ENCODE results near the gene NUSAP1. TPM values are rescaled to one million over a fixed set of nuclear protein-coding genes. Genes with fewer than 3 reads are reported as not detected.

The NUSAP1 gene
- total RNA-seq, 1 donor from 2014 or later: 16.9 TPM

- peak overlapping the region; percentile 89 for H3K27ac Mint-ChIP-seq (ENCODE audit: unreplicated experiment)
- H3K4me3 Mint-ChIP-seq (ENCODE audit: unreplicated experiment): peak overlapping the region; percentile 100
- peaks cover 6% of the 10 kb centered on the region for H3K27me3 Mint-ChIP-seq (ENCODE audit: unreplicated experiment)
- DNase-seq (ENCODE audit: low spot score): no peak
- no peak for TF ChIP-seq CTCF (IDR thresholded peaks at IDR 0.05; ENCODE audit: unreplicated experiment)
- peaks cover 26% of the 10 kb centered on the region for H3K36me3 Mint-ChIP-seq (ENCODE audit: low read depth, unreplicated experiment)
- H3K4me1 Mint-ChIP-seq (ENCODE audit: unreplicated experiment): peaks cover 26% of the 10 kb centered on the region
- no peaks in the 10 kb centered on the region for H3K9me3 Mint-ChIP-seq (ENCODE audit: unreplicated experiment)
Observed at GRCh38 chr15:41285285-41285684, 47.4 kb upstream of the NUSAP1 start.

- no peak overlapping the region for H3K4me3 Mint-ChIP-seq (ENCODE audit: unreplicated experiment)
- peaks cover 26% of the 10 kb centered on the region for H3K4me1 Mint-ChIP-seq (ENCODE audit: unreplicated experiment)
- peaks cover 26% of the 10 kb centered on the region for H3K36me3 Mint-ChIP-seq (ENCODE audit: low read depth, unreplicated experiment)
- TF ChIP-seq CTCF (IDR thresholded peaks at IDR 0.05; ENCODE audit: unreplicated experiment): no peak
- H3K27me3 Mint-ChIP-seq (ENCODE audit: unreplicated experiment): peaks cover 6% of the 10 kb centered on the region
- DNase-seq (ENCODE audit: low spot score): no peak
- no peak overlapping the region for H3K27ac Mint-ChIP-seq (ENCODE audit: unreplicated experiment)
- no peaks in the 10 kb centered on the region for H3K9me3 Mint-ChIP-seq (ENCODE audit: unreplicated experiment)
Observed at GRCh38 chr15:41286665-41287333, 45.9 kb upstream of the NUSAP1 start.

- DNase-seq (ENCODE audit: low spot score): no peak
- Mint-ChIP-seq H3K36me3 (ENCODE audit: low read depth, unreplicated experiment) (peaks cover 21% of the 10 kb centered on the region), H3K4me1 (ENCODE audit: unreplicated experiment) (peaks cover 15% of the 10 kb centered on the region), H3K9me3 (ENCODE audit: unreplicated experiment) (no peaks in the 10 kb centered on the region), H3K27ac (ENCODE audit: unreplicated experiment) (peak overlapping the region; percentile 38), H3K27me3 (ENCODE audit: unreplicated experiment) (peaks cover 2% of the 10 kb centered on the region), H3K4me3 (ENCODE audit: unreplicated experiment) (no peak overlapping the region)
- no peak for TF ChIP-seq CTCF (IDR thresholded peaks at IDR 0.05; ENCODE audit: unreplicated experiment)
Observed at GRCh38 chr15:41288464-41288863, 44.2 kb upstream of the NUSAP1 start.

GRCh38 chr15:41289953-41290352, 42.7 kb upstream of the NUSAP1 start:
- no peak for DNase-seq (ENCODE audit: low spot score)
- Mint-ChIP-seq H3K9me3 (ENCODE audit: unreplicated experiment) (no peaks in the 10 kb centered on the region), H3K27ac (ENCODE audit: unreplicated experiment) (no peak overlapping the region), H3K4me3 (ENCODE audit: unreplicated experiment) (no peak overlapping the region), H3K27me3 (ENCODE audit: unreplicated experiment) (no peaks in the 10 kb centered on the region), H3K36me3 (ENCODE audit: low read depth, unreplicated experiment) (peaks cover 18% of the 10 kb centered on the region), H3K4me1 (ENCODE audit: unreplicated experiment) (peaks cover 6% of the 10 kb centered on the region)
- TF ChIP-seq CTCF (IDR thresholded peaks at IDR 0.05; ENCODE audit: unreplicated experiment): no peak

- no peak overlapping the region for H3K4me3 Mint-ChIP-seq (ENCODE audit: unreplicated experiment)
Observed at GRCh38 chr15:41291065-41291631, 41.5 kb upstream of the NUSAP1 start.

More at GRCh38 chr15:41291065-41291631, 41.5 kb upstream of the NUSAP1 start:
- no peaks in the 10 kb centered on the region for H3K9me3 Mint-ChIP-seq (ENCODE audit: unreplicated experiment)
- H3K27me3 Mint-ChIP-seq (ENCODE audit: unreplicated experiment): no peaks in the 10 kb centered on the region
- peaks cover 19% of the 10 kb centered on the region for H3K36me3 Mint-ChIP-seq (ENCODE audit: low read depth, unreplicated experiment)
- no peaks in the 10 kb centered on the region for H3K4me1 Mint-ChIP-seq (ENCODE audit: unreplicated experiment)
- DNase-seq (ENCODE audit: low spot score): no peak
- TF ChIP-seq CTCF (IDR thresholded peaks at IDR 0.05; ENCODE audit: unreplicated experiment): no peak
- no peak overlapping the region for H3K27ac Mint-ChIP-seq (ENCODE audit: unreplicated experiment)
